WTC11 (cell line): ENCODE results near the gene PAK5. TPM values are rescaled to one million over a fixed set of nuclear protein-coding genes. Genes with fewer than 3 reads are reported as not detected.

Experiments used
- ATAC-seq: fragments of 200-7000 bp; cut with Tn5 transposase; 2 replicates; pipeline ENCODE4 v1.10.0; 2021; ENCODE audit warnings: mild to moderate bottlenecking, moderate library complexity
- CTCF ChIA-PET: fragments of 300-600 bp; sonication (Branson Sonifier 250); formaldehyde crosslinking; loops from one replicate; lab custom pipeline; 2021; ENCODE audit warnings: antibody characterized with exemption; lab: Charles Lee
- POLR2A ChIA-PET: fragments of 350-600 bp; sonication (Branson Sonifier 250); formaldehyde crosslinking; loops from one replicate; lab custom pipeline; 2021; ENCODE audit warnings: antibody characterized with exemption; lab: Charles Lee
- DNase-seq: peaks from one replicate; pipeline ENCODE4 v3.0.0; 2021; ENCODE audit warnings: low spot score
- H3K27ac Mint-ChIP-seq: 2 replicates; pipeline ENCODE4 v1.8.0; 2021; ENCODE audit warnings: mixed read lengths
- H3K27me3 Mint-ChIP-seq: 2 replicates; pipeline ENCODE4 v1.8.0; 2021; ENCODE audit warnings: low read depth, mild to moderate bottlenecking, moderate library complexity, mixed read lengths
- H3K36me3 Mint-ChIP-seq: 2 replicates; pipeline ENCODE4 v1.8.0; 2021; ENCODE audit warnings: mixed read lengths
- H3K4me1 Mint-ChIP-seq: 2 replicates; pipeline ENCODE4 v1.8.0; 2022; ENCODE audit warnings: mixed read lengths
- H3K4me3 Mint-ChIP-seq: 2 replicates; pipeline ENCODE4 v1.8.0; 2021; ENCODE audit warnings: mild to moderate bottlenecking, moderate library complexity, mixed read lengths
- H3K9me3 Mint-ChIP-seq: 2 replicates; pipeline ENCODE4 v1.8.0; 2021; ENCODE audit warnings: mixed read lengths
- ESRRA ChIP-seq: sonication (generic); formaldehyde crosslinking; IDR thresholded peaks from 2 replicates; pipeline ENCODE4 v1.8.1; 2022; ENCODE audit warnings: mild to moderate bottlenecking, missing genetic modification reagents, borderline replicate concordance
- FOXK1 ChIP-seq: sonication (generic); formaldehyde crosslinking; IDR thresholded peaks from 2 replicates; pipeline ENCODE4 v1.8.0; 2022; ENCODE audit warnings: mild to moderate bottlenecking, moderate library complexity, missing genetic modification reagents
- GABPB1 ChIP-seq: sonication (generic); formaldehyde crosslinking; IDR thresholded peaks from 2 replicates; pipeline ENCODE4 v1.8.1; 2023; ENCODE audit warnings: mild to moderate bottlenecking, missing genetic modification reagents
- GTF2I ChIP-seq: fragments of 250-450 bp; sonication (Bioruptor Pico); conservative IDR thresholded peaks from 2 replicates; pipeline ENCODE4 v1.4.0; 2021; ENCODE audit warnings: mild to moderate bottlenecking
- HMGA2 ChIP-seq: fragments of 250-450 bp; sonication (Bioruptor Pico); IDR thresholded peaks from 2 replicates; pipeline ENCODE4 v1.4.0; 2021; ENCODE audit warnings: mild to moderate bottlenecking, moderate library complexity
- JUN ChIP-seq: sonication (generic); formaldehyde crosslinking; IDR thresholded peaks from 2 replicates; pipeline ENCODE4 v1.8.0; 2023; ENCODE audit warnings: mild to moderate bottlenecking, missing genetic modification reagents
- KAT7 ChIP-seq: sonication (generic); formaldehyde crosslinking; IDR thresholded peaks from 2 replicates; pipeline ENCODE4 v1.8.1; 2023; ENCODE audit warnings: missing genetic modification reagents, mild to moderate bottlenecking, borderline replicate concordance
- NFYB ChIP-seq: sonication (generic); formaldehyde crosslinking; conservative IDR thresholded peaks from 2 replicates; pipeline ENCODE4 v1.8.0; 2022; ENCODE audit warnings: low read depth, missing genetic modification reagents
- NR1H2 ChIP-seq: sonication (generic); formaldehyde crosslinking; IDR thresholded peaks from 2 replicates; pipeline ENCODE4 v1.9.0; 2021; ENCODE audit warnings: mild to moderate bottlenecking, moderate library complexity, missing genetic modification reagents
- NR2C2 ChIP-seq: sonication (generic); formaldehyde crosslinking; IDR thresholded peaks from 2 replicates; pipeline ENCODE4 v1.8.0; 2022; ENCODE audit warnings: mild to moderate bottlenecking, missing genetic modification reagents
- PRRX2 ChIP-seq: fragments of 250-450 bp; sonication (Bioruptor Pico); IDR thresholded peaks from 2 replicates; pipeline ENCODE4 v1.8.0; 2021; ENCODE audit warnings: mild to moderate bottlenecking
- SOX15 ChIP-seq: fragments of 250-450 bp; sonication (Bioruptor Pico); IDR thresholded peaks from 2 replicates; pipeline ENCODE4 v1.9.0; 2021; ENCODE audit warnings: mild to moderate bottlenecking
- TCF7 ChIP-seq: sonication (generic); formaldehyde crosslinking; IDR thresholded peaks from 2 replicates; pipeline ENCODE4 v1.8.0; 2022; ENCODE audit warnings: mild to moderate bottlenecking, low read depth, missing genetic modification reagents, moderate library complexity
- TP53 ChIP-seq: sonication (generic); formaldehyde crosslinking; IDR thresholded peaks from 2 replicates; pipeline ENCODE4 v1.8.1; 2023; ENCODE audit warnings: mild to moderate bottlenecking, missing genetic modification reagents
- ZNF138 ChIP-seq: sonication (generic); formaldehyde crosslinking; conservative IDR thresholded peaks from 2 replicates; pipeline ENCODE4 v1.8.1; 2022; ENCODE audit warnings: mild to moderate bottlenecking, moderate library complexity, missing genetic modification reagents
- ZNF396 ChIP-seq: fragments of 250-450 bp; sonication (Bioruptor Pico); IDR thresholded peaks from 2 replicates; pipeline ENCODE4 v1.8.0; 2021; ENCODE audit warnings: mild to moderate bottlenecking, moderate library complexity, borderline replicate concordance
- total RNA-seq: library from RNA; stranded (reverse); gene quantifications from 3 replicates; pipeline ENCODE4 v1.2.3, GENCODE V29; 2021
- TF ChIP-seq, protein P1 (sequence below): sonication (generic); formaldehyde crosslinking; IDR thresholded peaks from 2 replicates; pipeline ENCODE4 v1.8.0; 2022; ENCODE audit warnings: mild to moderate bottlenecking, missing genetic modification reagents
- TF ChIP-seq, protein P2 (sequence below): sonication (generic); formaldehyde crosslinking; IDR thresholded peaks from 2 replicates; pipeline ENCODE4 v1.8.1; 2022; ENCODE audit warnings: low read depth, missing genetic modification reagents, borderline replicate concordance
- TF ChIP-seq, protein P3 (sequence below): fragments of 200-600 bp; IDR thresholded peaks from 2 replicates; pipeline ENCODE4 v1.8.0; 2022; ENCODE audit warnings: antibody characterized with exemption
- TF ChIP-seq, protein P4 (sequence below): sonication (generic); formaldehyde crosslinking; IDR thresholded peaks from 2 replicates; pipeline ENCODE4 v1.8.0; 2023; ENCODE audit warnings: missing genetic modification reagents
- TF ChIP-seq, protein P5 (sequence below): sonication (generic); formaldehyde crosslinking; IDR thresholded peaks from 2 replicates; pipeline ENCODE4 v1.8.0; 2023; ENCODE audit warnings: mild to moderate bottlenecking, missing genetic modification reagents
- TF ChIP-seq, protein P6 (sequence below): fragments of 250-450 bp; sonication (Bioruptor Pico); IDR thresholded peaks from 2 replicates; pipeline ENCODE4 v1.8.0; 2021; ENCODE audit warnings: mild to moderate bottlenecking
- TF ChIP-seq, protein P7 (sequence below): sonication (generic); formaldehyde crosslinking; IDR thresholded peaks from 2 replicates; pipeline ENCODE4 v1.8.0; 2022; ENCODE audit warnings: missing genetic modification reagents

The PAK5 gene
- total RNA-seq, 1 experiment from 2014 or later = 0.31 TPM

DNA sequence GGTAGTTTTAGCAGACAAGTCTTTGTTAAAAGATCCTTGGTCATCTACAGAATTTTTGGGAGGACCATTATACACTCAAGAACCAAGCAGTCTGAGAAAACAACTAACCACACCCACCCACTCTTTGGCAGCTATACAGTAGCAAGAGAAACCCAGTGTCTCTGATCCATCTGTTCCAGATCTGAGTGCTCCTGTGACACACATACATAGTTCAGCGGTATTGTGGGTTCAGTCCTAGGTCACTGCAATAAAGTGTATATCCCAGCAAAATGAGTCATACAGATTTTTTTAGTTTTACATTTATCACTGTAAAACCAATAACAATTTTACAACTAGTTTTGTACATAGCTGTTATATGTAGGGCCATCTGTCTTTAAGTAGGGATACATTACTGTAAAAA, 47.4 kb upstream of the PAK5 start:
- no peak overlapping the region for H3K27ac Mint-ChIP-seq
- no peaks in the 10 kb centered on the region; the same call in 1 of the 2 replicates for H3K36me3 Mint-ChIP-seq
- no peak overlapping the region for H3K4me3 Mint-ChIP-seq
- no peaks in the 10 kb centered on the region for H3K27me3 Mint-ChIP-seq
- TF ChIP-seq PRRX2 (CRISPR knock-in tag) = no peak
- TF ChIP-seq, protein P1, sequence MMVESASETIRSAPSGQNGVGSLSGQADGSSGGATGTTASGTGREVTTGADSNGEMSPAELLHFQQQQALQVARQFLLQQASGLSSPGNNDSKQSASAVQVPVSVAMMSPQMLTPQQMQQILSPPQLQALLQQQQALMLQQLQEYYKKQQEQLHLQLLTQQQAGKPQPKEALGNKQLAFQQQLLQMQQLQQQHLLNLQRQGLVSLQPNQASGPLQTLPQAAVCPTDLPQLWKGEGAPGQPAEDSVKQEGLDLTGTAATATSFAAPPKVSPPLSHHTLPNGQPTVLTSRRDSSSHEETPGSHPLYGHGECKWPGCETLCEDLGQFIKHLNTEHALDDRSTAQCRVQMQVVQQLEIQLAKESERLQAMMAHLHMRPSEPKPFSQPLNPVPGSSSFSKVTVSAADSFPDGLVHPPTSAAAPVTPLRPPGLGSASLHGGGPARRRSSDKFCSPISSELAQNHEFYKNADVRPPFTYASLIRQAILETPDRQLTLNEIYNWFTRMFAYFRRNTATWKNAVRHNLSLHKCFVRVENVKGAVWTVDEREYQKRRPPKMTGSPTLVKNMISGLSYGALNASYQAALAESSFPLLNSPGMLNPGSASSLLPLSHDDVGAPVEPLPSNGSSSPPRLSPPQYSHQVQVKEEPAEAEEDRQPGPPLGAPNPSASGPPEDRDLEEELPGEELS (CRISPR knock-in tag) = no peak
- no peak for TF ChIP-seq TCF7
- no peak for TF ChIP-seq FOXK1 (CRISPR knock-in tag)
- no peak for TF ChIP-seq HMGA2 (CRISPR knock-in tag)
- TF ChIP-seq, protein P2, sequence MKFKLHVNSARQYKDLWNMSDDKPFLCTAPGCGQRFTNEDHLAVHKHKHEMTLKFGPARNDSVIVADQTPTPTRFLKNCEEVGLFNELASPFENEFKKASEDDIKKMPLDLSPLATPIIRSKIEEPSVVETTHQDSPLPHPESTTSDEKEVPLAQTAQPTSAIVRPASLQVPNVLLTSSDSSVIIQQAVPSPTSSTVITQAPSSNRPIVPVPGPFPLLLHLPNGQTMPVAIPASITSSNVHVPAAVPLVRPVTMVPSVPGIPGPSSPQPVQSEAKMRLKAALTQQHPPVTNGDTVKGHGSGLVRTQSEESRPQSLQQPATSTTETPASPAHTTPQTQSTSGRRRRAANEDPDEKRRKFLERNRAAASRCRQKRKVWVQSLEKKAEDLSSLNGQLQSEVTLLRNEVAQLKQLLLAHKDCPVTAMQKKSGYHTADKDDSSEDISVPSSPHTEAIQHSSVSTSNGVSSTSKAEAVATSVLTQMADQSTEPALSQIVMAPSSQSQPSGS = no peak
- no peak for TF ChIP-seq ESRRA
- TF ChIP-seq, protein P3, sequence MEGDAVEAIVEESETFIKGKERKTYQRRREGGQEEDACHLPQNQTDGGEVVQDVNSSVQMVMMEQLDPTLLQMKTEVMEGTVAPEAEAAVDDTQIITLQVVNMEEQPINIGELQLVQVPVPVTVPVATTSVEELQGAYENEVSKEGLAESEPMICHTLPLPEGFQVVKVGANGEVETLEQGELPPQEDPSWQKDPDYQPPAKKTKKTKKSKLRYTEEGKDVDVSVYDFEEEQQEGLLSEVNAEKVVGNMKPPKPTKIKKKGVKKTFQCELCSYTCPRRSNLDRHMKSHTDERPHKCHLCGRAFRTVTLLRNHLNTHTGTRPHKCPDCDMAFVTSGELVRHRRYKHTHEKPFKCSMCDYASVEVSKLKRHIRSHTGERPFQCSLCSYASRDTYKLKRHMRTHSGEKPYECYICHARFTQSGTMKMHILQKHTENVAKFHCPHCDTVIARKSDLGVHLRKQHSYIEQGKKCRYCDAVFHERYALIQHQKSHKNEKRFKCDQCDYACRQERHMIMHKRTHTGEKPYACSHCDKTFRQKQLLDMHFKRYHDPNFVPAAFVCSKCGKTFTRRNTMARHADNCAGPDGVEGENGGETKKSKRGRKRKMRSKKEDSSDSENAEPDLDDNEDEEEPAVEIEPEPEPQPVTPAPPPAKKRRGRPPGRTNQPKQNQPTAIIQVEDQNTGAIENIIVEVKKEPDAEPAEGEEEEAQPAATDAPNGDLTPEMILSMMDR = no peak
- TF ChIP-seq SOX15 (CRISPR knock-in tag) = no peak
- no peak for TF ChIP-seq GTF2I
- no peak for TF ChIP-seq ZNF138 (CRISPR knock-in tag)
- TF ChIP-seq, protein P4, sequence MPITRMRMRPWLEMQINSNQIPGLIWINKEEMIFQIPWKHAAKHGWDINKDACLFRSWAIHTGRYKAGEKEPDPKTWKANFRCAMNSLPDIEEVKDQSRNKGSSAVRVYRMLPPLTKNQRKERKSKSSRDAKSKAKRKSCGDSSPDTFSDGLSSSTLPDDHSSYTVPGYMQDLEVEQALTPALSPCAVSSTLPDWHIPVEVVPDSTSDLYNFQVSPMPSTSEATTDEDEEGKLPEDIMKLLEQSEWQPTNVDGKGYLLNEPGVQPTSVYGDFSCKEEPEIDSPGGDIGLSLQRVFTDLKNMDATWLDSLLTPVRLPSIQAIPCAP (CRISPR knock-in tag) = no peak
- DNase-seq = no peak
- H3K9me3 Mint-ChIP-seq = peaks cover 19% of the 10 kb centered on the region
- peaks cover 6% of the 10 kb centered on the region for H3K4me1 Mint-ChIP-seq
- CTCF ChIA-PET = no interaction called here
- no peak for ATAC-seq
- POLR2A ChIA-PET = no interaction called here

DNA sequence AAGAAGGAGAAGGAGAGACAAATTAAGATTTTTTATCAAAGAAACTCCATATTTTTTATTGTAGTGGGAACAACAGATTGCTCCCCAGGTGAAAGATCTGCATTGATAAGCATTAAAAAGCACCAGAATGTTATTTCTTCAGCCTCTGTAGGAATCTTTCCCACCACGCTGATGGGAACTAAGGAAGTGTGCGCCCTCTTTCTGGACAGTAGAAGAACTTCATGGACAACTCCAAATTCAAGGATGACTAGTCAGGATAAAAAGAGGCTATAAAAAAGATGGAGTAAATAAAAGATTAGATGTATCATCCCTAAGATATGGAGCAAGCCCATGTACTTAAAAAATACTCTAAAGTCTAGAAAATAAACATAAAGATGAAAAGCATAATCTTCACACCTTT, 45.8 kb upstream of the PAK5 start:
- Mint-ChIP-seq H3K9me3 (peaks cover 10% of the 10 kb centered on the region), H3K4me1 (peaks cover 6% of the 10 kb centered on the region), H3K36me3 (no peaks in the 10 kb centered on the region), H3K27ac (no peak overlapping the region), H3K4me3 (no peak overlapping the region), H3K27me3 (no peaks in the 10 kb centered on the region)
- no peak for DNase-seq
- POLR2A ChIA-PET = no interaction called here
- ATAC-seq = peak; percentile 62
- CTCF ChIA-PET = interaction anchor here (0.5 to 3.6 kb wide), 23 partner anchors 8 to 538 kb away, joined by 3 to 48 read pairs (median 3); partner anchors contain the start of gene PAK5
- TF ChIP-seq KAT7 (no peak), NR1H2 (CRISPR knock-in tag) (no peak), NR2C2 (CRISPR knock-in tag) (no peak), GABPB1 (CRISPR knock-in tag) (no peak), JUN (no peak), ZNF396 (CRISPR knock-in tag) (no peak), NFYB (CRISPR knock-in tag) (no peak), TP53 (no peak)
- TF ChIP-seq, protein P5, sequence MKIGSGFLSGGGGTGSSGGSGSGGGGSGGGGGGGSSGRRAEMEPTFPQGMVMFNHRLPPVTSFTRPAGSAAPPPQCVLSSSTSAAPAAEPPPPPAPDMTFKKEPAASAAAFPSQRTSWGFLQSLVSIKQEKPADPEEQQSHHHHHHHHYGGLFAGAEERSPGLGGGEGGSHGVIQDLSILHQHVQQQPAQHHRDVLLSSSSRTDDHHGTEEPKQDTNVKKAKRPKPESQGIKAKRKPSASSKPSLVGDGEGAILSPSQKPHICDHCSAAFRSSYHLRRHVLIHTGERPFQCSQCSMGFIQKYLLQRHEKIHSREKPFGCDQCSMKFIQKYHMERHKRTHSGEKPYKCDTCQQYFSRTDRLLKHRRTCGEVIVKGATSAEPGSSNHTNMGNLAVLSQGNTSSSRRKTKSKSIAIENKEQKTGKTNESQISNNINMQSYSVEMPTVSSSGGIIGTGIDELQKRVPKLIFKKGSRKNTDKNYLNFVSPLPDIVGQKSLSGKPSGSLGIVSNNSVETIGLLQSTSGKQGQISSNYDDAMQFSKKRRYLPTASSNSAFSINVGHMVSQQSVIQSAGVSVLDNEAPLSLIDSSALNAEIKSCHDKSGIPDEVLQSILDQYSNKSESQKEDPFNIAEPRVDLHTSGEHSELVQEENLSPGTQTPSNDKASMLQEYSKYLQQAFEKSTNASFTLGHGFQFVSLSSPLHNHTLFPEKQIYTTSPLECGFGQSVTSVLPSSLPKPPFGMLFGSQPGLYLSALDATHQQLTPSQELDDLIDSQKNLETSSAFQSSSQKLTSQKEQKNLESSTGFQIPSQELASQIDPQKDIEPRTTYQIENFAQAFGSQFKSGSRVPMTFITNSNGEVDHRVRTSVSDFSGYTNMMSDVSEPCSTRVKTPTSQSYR (CRISPR knock-in tag) = no peak
- TF ChIP-seq, protein P6, sequence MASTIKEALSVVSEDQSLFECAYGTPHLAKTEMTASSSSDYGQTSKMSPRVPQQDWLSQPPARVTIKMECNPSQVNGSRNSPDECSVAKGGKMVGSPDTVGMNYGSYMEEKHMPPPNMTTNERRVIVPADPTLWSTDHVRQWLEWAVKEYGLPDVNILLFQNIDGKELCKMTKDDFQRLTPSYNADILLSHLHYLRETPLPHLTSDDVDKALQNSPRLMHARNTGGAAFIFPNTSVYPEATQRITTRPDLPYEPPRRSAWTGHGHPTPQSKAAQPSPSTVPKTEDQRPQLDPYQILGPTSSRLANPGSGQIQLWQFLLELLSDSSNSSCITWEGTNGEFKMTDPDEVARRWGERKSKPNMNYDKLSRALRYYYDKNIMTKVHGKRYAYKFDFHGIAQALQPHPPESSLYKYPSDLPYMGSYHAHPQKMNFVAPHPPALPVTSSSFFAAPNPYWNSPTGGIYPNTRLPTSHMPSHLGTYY (CRISPR knock-in tag) = no peak
- TF ChIP-seq, protein P7, sequence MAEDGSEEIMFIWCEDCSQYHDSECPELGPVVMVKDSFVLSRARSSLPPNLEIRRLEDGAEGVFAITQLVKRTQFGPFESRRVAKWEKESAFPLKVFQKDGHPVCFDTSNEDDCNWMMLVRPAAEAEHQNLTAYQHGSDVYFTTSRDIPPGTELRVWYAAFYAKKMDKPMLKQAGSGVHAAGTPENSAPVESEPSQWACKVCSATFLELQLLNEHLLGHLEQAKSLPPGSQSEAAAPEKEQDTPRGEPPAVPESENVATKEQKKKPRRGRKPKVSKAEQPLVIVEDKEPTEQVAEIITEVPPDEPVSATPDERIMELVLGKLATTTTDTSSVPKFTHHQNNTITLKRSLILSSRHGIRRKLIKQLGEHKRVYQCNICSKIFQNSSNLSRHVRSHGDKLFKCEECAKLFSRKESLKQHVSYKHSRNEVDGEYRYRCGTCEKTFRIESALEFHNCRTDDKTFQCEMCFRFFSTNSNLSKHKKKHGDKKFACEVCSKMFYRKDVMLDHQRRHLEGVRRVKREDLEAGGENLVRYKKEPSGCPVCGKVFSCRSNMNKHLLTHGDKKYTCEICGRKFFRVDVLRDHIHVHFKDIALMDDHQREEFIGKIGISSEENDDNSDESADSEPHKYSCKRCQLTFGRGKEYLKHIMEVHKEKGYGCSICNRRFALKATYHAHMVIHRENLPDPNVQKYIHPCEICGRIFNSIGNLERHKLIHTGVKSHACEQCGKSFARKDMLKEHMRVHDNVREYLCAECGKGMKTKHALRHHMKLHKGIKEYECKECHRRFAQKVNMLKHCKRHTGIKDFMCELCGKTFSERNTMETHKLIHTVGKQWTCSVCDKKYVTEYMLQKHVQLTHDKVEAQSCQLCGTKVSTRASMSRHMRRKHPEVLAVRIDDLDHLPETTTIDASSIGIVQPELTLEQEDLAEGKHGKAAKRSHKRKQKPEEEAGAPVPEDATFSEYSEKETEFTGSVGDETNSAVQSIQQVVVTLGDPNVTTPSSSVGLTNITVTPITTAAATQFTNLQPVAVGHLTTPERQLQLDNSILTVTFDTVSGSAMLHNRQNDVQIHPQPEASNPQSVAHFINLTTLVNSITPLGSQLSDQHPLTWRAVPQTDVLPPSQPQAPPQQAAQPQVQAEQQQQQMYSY (CRISPR knock-in tag) = no peak
